ELF-1 (cell line): ENCODE data around the gene LYPD6B.

Experiments
- DNase-seq: peaks from one replicate; pipeline ENCODE4 v3.0.0-alpha.2; 2016; ENCODE audit warnings: low read depth, low spot score

The LYPD6B gene

GRCh38 chr2:149160195-149160594 lies 121.7 kb downstream of the LYPD6B start:
- no peak for DNase-seq

- no peak for DNase-seq
These were observed 122.3 kb downstream of the LYPD6B start for GRCh38 chr2:149160701-149161217.

- DNase-seq: peak; percentile 36
These were observed 123.2 kb downstream of the LYPD6B start for GRCh38 chr2:149161481-149162225.

GRCh38 chr2:149164296-149164695 lies 125.8 kb downstream of the LYPD6B start:
- DNase-seq: no peak

- no peak for DNase-seq
These were observed 126.3 kb downstream of the LYPD6B start for GRCh38 chr2:149164827-149165226.

- DNase-seq: peak; percentile 68
These were observed 128.7 kb downstream of the LYPD6B start for GRCh38 chr2:149167001-149167780.

- no peak for DNase-seq
These were observed 129.4 kb downstream of the LYPD6B start for GRCh38 chr2:149167941-149168340.

GRCh38 chr2:149169656-149170055 lies 131.2 kb downstream of the LYPD6B start:
- DNase-seq: peak; percentile 74

- DNase-seq: no peak
These were observed 131.7 kb downstream of the LYPD6B start for GRCh38 chr2:149170156-149170555.

- DNase-seq: no peak
These were observed 132.4 kb downstream of the LYPD6B start for GRCh38 chr2:149170911-149171310.

GRCh38 chr2:149173220-149173619 lies 134.7 kb downstream of the LYPD6B start:
- DNase-seq: no peak

GRCh38 chr2:149175956-149176355 lies 137.5 kb downstream of the LYPD6B start:
- no peak for DNase-seq

GRCh38 chr2:149178612-149179011 lies 140.1 kb downstream of the LYPD6B start:
- DNase-seq: no peak

GRCh38 chr2:149180226-149180875 lies 141.9 kb downstream of the LYPD6B start:
- DNase-seq: peak; percentile 55

GRCh38 chr2:149183187-149183586 lies 144.7 kb downstream of the LYPD6B start:
- no peak for DNase-seq

GRCh38 chr2:149184991-149185390 lies 146.5 kb downstream of the LYPD6B start:
- DNase-seq: no peak

- no peak for DNase-seq
These were observed 147.5 kb downstream of the LYPD6B start for GRCh38 chr2:149185942-149186490.

- no peak for DNase-seq
These were observed 148.6 kb downstream of the LYPD6B start for GRCh38 chr2:149187057-149187456.

- no peak for DNase-seq
These were observed 149.8 kb downstream of the LYPD6B start for GRCh38 chr2:149188291-149188690.

- no peak for DNase-seq
These were observed 151.3 kb downstream of the LYPD6B start for GRCh38 chr2:149189769-149190168.

- no peak for DNase-seq
These were observed 153.4 kb downstream of the LYPD6B start for GRCh38 chr2:149191915-149192314.

GRCh38 chr2:149192427-149192826 lies 153.9 kb downstream of the LYPD6B start:
- no peak for DNase-seq
